Fibroblast of mammary gland (primary cell): Measurements from ENCODE around the gene RTN4.

Experiments
- DNase-seq: peaks from one replicate; pipeline ENCODE4 v3.0.0-alpha.2; 2010; ENCODE audit warnings: low read depth
- H3K4me3 ChIP-seq: 2 replicates; pipeline ENCODE4 v1.5.1; 2011; ENCODE audit warnings: low read depth, mild to moderate bottlenecking, low read length, moderate library complexity; ENCODE audit not compliant: control insufficient read depth
- TF ChIP-seq, protein P1 (sequence below): conservative IDR thresholded peaks from 2 replicates; pipeline ENCODE4 v1.5.1; 2011; ENCODE audit warnings: low read depth, low read length, inconsistent platforms; ENCODE audit not compliant: control insufficient read depth, insufficient read depth

Gene RTN4

DNA sequence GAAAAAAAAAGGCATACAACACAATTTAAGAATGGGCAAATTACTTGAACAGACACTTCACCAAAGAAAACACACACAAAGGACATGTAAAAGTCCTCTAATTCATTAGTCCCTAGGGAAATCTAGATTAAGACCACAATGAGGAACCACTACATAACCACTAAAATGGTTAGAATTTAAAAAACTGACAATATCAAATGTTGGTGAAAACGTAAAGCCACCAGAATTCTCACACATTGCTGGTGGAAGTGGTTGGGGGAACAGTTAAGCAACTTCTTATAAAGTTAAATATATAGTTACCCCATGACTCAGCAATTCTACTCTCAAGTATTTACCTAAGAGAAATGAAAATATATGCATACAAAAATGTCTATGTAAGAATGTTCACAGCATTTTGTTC is 11.8 kb downstream of the RTN4 start:
- DNase-seq, result no peak
- no peak overlapping the region for H3K4me3 ChIP-seq

DNA sequence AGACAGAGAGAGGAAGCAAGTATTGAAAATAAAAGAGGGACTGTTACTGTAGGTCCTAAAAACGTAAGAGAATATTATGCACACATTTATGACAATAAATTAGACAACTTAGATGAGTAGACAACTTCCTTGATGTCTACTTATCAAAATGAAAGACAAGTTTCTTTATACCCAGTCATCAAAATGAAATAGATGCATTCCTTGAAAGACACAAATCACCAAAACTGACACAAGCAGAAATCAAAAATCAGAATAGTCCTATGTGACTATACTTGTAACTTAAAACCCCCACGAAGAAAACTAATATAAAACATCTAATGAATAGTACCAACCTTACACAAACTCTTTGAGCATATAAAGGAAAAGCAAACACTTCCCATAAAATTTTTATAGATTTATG is 14.5 kb downstream of the RTN4 start:
- no peak for DNase-seq
- H3K4me3 ChIP-seq, result no peak overlapping the region
- TF ChIP-seq, protein P1, sequence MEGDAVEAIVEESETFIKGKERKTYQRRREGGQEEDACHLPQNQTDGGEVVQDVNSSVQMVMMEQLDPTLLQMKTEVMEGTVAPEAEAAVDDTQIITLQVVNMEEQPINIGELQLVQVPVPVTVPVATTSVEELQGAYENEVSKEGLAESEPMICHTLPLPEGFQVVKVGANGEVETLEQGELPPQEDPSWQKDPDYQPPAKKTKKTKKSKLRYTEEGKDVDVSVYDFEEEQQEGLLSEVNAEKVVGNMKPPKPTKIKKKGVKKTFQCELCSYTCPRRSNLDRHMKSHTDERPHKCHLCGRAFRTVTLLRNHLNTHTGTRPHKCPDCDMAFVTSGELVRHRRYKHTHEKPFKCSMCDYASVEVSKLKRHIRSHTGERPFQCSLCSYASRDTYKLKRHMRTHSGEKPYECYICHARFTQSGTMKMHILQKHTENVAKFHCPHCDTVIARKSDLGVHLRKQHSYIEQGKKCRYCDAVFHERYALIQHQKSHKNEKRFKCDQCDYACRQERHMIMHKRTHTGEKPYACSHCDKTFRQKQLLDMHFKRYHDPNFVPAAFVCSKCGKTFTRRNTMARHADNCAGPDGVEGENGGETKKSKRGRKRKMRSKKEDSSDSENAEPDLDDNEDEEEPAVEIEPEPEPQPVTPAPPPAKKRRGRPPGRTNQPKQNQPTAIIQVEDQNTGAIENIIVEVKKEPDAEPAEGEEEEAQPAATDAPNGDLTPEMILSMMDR, result no peak

More for the DNA sequence above, 11.8 kb downstream of the RTN4 start:
- TF ChIP-seq, protein P1, result no peak

DNA sequence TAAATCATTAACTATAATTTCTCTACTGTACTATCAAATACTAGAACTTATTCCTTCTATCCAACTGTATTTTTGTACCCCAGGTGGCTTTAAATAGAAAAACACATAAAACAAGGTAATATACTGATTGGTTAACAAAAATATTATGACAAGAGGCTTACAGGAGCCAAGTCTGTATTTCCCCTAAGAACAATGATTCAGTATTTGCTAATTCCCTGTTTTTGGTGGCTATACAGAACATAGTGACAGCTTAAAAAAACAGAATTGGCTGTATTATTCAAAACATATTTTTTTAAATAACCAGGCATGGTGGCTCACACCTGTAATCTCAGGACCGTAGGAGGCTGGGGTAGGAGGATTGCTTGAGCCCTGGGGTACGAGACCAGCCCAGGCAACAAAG is 16.3 kb downstream of the RTN4 start:
- no peak for DNase-seq
- TF ChIP-seq, protein P1, result no peak
- H3K4me3 ChIP-seq, result no peak overlapping the region

DNA sequence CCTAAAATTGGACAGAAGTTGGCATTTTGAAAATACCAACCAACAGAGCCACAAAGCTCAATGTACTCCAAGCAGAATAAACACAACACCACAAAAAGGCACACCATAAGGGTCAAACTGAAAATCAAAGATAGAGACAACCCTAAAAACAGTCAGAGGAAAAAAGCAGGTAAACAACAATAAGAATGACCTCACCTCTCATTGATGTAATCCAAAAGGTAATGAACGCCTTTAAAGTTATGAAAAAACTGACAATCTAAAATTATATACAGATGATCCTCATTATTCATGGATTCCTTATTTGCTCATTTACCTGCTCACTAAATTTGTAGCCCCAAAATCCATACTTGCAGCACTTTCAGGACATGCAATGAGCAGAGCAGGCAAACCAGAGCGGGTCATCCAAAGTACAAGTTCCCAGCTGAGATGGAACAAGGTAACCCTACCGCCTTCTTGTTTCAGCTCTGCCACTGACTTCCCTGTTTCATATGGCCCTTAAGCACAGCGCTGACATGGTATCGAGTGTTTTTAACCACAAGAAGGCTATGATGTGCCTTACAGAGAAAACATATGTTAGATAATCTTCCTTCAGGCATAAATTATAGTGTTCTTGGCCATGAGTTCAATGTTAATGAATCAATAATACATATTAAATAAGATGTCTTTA is 17.0 kb downstream of the RTN4 start:
- H3K4me3 ChIP-seq, result no peak overlapping the region
- DNase-seq, result no peak
- TF ChIP-seq, protein P1, result no peak

DNA sequence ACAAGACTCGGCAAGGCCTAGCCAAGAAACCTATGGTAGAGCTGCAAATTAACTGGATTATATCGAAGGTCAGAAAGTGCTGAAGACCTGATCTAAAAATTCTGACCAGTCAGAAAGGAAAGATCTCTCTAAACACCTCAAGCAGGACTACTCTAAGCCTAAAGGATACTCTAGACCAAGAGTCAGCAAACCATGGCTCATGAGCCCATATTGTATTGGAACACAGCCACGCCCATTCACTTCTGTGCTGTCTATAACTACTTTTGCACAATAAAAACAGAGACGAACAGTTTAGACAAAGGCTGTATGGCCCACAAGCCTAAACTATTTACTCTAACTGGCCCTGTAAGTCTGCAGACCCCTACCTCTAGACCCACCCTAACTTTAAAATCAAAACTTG is 18.7 kb downstream of the RTN4 start:
- no peak overlapping the region for H3K4me3 ChIP-seq
- no peak for DNase-seq
- TF ChIP-seq, protein P1, result no peak

DNA sequence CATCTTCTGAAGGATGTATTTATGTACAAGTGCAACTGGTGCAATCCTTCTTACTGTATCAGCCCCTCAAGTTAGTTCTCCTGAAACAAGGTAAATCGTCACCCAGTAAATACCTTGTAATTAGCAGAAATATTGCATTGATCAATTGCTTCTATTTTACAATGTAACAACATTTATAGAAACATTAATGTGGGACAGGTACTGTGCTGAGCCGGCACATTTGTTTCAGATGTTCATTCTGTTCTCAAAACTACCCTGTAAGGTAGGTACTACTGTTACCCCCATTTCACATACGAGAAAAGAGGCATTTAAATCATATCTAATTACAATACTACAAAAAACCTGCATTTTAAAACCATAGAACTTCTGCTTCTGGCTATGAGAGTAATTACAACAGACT is 19.5 kb downstream of the RTN4 start:
- no peak for DNase-seq
- TF ChIP-seq, protein P1, result no peak
- no peak overlapping the region for H3K4me3 ChIP-seq

DNA sequence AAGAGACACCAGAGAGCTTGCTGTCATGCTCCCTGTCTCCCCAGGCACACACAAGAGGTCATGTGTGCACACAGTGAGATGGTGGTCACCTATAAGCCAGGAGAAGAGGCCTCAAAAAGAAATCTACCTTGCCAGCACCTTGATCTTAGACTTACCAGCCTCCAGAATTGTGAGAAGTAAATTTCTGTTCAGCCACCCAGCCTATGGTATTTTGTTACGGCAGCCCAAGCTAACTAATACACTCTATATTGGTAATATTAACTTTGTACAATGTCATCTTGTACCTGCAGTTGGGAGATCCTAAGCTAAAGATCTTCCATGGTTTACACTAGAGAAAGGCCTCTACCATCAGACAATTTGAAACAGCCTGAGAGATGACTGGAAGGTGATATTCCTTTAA is 21.2 kb downstream of the RTN4 start:
- no peak overlapping the region for H3K4me3 ChIP-seq
- DNase-seq, result no peak
- TF ChIP-seq, protein P1, result no peak
